Neural cell (in vitro differentiated cells): ENCODE measurements around the gene INPP4B. TPM values are rescaled to one million over a fixed set of nuclear protein-coding genes. Genes with fewer than 3 reads are reported as not detected.

ENCODE experiments used
- H2AFZ ChIP-seq: fragments of 200-600, 300-800 bp; sonication (generic), shearing (Covaris generic); 2 replicates; pipeline ENCODE4 v1.6.0; 2014; ENCODE audit warnings: low read depth, mild to moderate bottlenecking, antibody characterized with exemption, low read length, moderate library complexity
- H3F3A ChIP-seq: fragments of 200-600 bp; shearing (Covaris generic); 2 replicates; pipeline ENCODE4 v1.6.1; 2016; ENCODE audit warnings: mild to moderate bottlenecking, moderate library complexity, mixed read lengths, antibody characterized with exemption, low read length; ENCODE audit not compliant: insufficient read depth, poor library complexity, severe bottlenecking
- H3K27ac ChIP-seq: fragments of 200-600, 300-800 bp; sonication (generic), shearing (Covaris generic); 2 replicates; pipeline ENCODE4 v1.5.1; 2014; ENCODE audit warnings: mild to moderate bottlenecking, low read length, moderate library complexity
- H3K27me3 ChIP-seq: fragments of 300-800, 200-600 bp; sonication (generic), shearing (Covaris generic); 2 replicates; pipeline ENCODE4 v1.6.0; 2014; ENCODE audit warnings: mild to moderate bottlenecking, low read depth, low read length, moderate library complexity; ENCODE audit not compliant: insufficient read depth
- H3K36me3 ChIP-seq: fragments of 300-800, 200-600 bp; sonication (generic), shearing (Covaris generic); 2 replicates; pipeline ENCODE4 v1.5.1; 2014; ENCODE audit warnings: mild to moderate bottlenecking, antibody characterized with exemption, low read length, moderate library complexity; ENCODE audit not compliant: insufficient read depth
- H3K4me2 ChIP-seq: fragments of 300-800, 200-600 bp; sonication (generic), shearing (Covaris generic); 2 replicates; pipeline ENCODE4 v1.6.0; 2014; ENCODE audit warnings: mild to moderate bottlenecking, low read length
- H3K4me3 ChIP-seq: fragments of 300-800, 200-600 bp; sonication (generic), shearing (Covaris generic); 2 replicates; pipeline ENCODE4 v1.5.1; 2014; ENCODE audit warnings: mild to moderate bottlenecking, low read length, moderate library complexity
- H3K79me2 ChIP-seq: fragments of 200-600 bp; shearing (Covaris generic); replicated peaks from 2 replicates; pipeline ENCODE4 v1.6.0; 2014; ENCODE audit warnings: mild to moderate bottlenecking, low read length, moderate library complexity; ENCODE audit not compliant: insufficient read depth
- H3K9ac ChIP-seq: fragments of 300-800, 200-600 bp; sonication (generic), shearing (Covaris generic); 2 replicates; pipeline ENCODE4 v1.6.1; 2016; ENCODE audit warnings: mild to moderate bottlenecking, low read length, mixed read lengths
- H3K9me2 ChIP-seq: fragments of 200-600 bp; shearing (Covaris generic); 2 replicates; pipeline ENCODE4 v1.6.1; 2016; ENCODE audit warnings: mild to moderate bottlenecking, low read length, mixed read lengths; ENCODE audit not compliant: insufficient read depth
- H3K9me3 ChIP-seq: fragments of 200-600, 300-800 bp; sonication (generic), shearing (Covaris generic); 2 replicates; pipeline ENCODE4 v1.6.1; 2016; ENCODE audit warnings: mild to moderate bottlenecking, mixed run types, low read length, moderate library complexity, mixed read lengths
- H4K20me1 ChIP-seq: fragments of 200-600 bp; shearing (Covaris generic); 2 replicates; pipeline ENCODE4 v1.6.1; 2016; ENCODE audit warnings: mild to moderate bottlenecking, mixed run types; ENCODE audit not compliant: insufficient read depth
- EP300 ChIP-seq: fragments of 450-650 bp; conservative IDR thresholded peaks from 2 replicates; pipeline ENCODE4 v1.6.1; 2014; ENCODE audit warnings: antibody characterized with exemption, mild to moderate bottlenecking, moderate library complexity; ENCODE audit not compliant: poor library complexity, severe bottlenecking
- EZH2 ChIP-seq: fragments of 200-600, 300-800 bp; shearing (Covaris generic), sonication (generic); IDR thresholded peaks from 2 replicates; pipeline ENCODE4 v1.6.1; 2014; ENCODE audit warnings: antibody characterized with exemption, low read length, borderline replicate concordance, mild to moderate bottlenecking; ENCODE audit not compliant: insufficient read depth, poor library complexity, severe bottlenecking
- MXI1 ChIP-seq: fragments of 450-650 bp; conservative IDR thresholded peaks from 2 replicates; pipeline ENCODE4 v1.6.1; 2014; ENCODE audit warnings: antibody characterized with exemption, mild to moderate bottlenecking; ENCODE audit not compliant: poor library complexity, severe bottlenecking
- POLR2AphosphoS5 ChIP-seq: IDR thresholded peaks from 2 replicates; pipeline ENCODE4 v1.6.1; 2012
- RAD21 ChIP-seq: fragments of 450-650 bp; conservative IDR thresholded peaks from 2 replicates; pipeline ENCODE4 v1.6.1; 2014; ENCODE audit warnings: antibody characterized with exemption, mild to moderate bottlenecking, moderate library complexity
- SMC3 ChIP-seq: fragments of 450-650 bp; conservative IDR thresholded peaks from 2 replicates; pipeline ENCODE4 v1.6.1; 2014; ENCODE audit warnings: antibody characterized with exemption, mild to moderate bottlenecking, moderate library complexity; ENCODE audit not compliant: poor library complexity
- TAF1 ChIP-seq: IDR thresholded peaks from 2 replicates; pipeline ENCODE4 v1.6.1; 2012; ENCODE audit warnings: low read depth
- polyA plus RNA-seq: library from polyadenylated mRNA; depleted of rRNA; stranded (reverse); fragments of >200 nt; gene quantifications from 2 replicates; pipeline ENCODE4 v1.2.3, GENCODE V29; 2014
- TF ChIP-seq, protein P1 (sequence below): fragments of 450-650 bp; IDR thresholded peaks from 2 replicates; pipeline ENCODE4 v1.5.1; 2014; ENCODE audit warnings: antibody characterized with exemption, mild to moderate bottlenecking, moderate library complexity; ENCODE audit not compliant: poor library complexity, severe bottlenecking
- TF ChIP-seq, protein P2 (sequence below): IDR thresholded peaks from 2 replicates; pipeline ENCODE4 v1.6.1; 2012; ENCODE audit warnings: borderline replicate concordance

Gene INPP4B
- polyA plus RNA-seq, 1 donor from 2014 or later = 0.30 TPM

- Histone ChIP-seq H3K9me3 (no peaks in the 10 kb centered on the region), H3K9me2 (no peaks in the 10 kb centered on the region), H3F3A (no peaks in the 10 kb centered on the region), H3K9ac (no peak overlapping the region), H3K36me3 (no peaks in the 10 kb centered on the region), H2AFZ (no peak overlapping the region), H4K20me1 (no peaks in the 10 kb centered on the region), H3K79me2 (no peaks in the 10 kb centered on the region), H3K27me3 (no peaks in the 10 kb centered on the region), H3K4me2 (no peak overlapping the region), H3K4me3 (no peak overlapping the region), H3K27ac (no peak overlapping the region)
- no peak for TF ChIP-seq SMC3
- no peak for TF ChIP-seq TAF1
- TF ChIP-seq, protein P1, sequence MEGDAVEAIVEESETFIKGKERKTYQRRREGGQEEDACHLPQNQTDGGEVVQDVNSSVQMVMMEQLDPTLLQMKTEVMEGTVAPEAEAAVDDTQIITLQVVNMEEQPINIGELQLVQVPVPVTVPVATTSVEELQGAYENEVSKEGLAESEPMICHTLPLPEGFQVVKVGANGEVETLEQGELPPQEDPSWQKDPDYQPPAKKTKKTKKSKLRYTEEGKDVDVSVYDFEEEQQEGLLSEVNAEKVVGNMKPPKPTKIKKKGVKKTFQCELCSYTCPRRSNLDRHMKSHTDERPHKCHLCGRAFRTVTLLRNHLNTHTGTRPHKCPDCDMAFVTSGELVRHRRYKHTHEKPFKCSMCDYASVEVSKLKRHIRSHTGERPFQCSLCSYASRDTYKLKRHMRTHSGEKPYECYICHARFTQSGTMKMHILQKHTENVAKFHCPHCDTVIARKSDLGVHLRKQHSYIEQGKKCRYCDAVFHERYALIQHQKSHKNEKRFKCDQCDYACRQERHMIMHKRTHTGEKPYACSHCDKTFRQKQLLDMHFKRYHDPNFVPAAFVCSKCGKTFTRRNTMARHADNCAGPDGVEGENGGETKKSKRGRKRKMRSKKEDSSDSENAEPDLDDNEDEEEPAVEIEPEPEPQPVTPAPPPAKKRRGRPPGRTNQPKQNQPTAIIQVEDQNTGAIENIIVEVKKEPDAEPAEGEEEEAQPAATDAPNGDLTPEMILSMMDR = no peak
- TF ChIP-seq EZH2 = no peak
- no peak for TF ChIP-seq RAD21
- TF ChIP-seq EP300 = no peak
- TF ChIP-seq, protein P2, sequence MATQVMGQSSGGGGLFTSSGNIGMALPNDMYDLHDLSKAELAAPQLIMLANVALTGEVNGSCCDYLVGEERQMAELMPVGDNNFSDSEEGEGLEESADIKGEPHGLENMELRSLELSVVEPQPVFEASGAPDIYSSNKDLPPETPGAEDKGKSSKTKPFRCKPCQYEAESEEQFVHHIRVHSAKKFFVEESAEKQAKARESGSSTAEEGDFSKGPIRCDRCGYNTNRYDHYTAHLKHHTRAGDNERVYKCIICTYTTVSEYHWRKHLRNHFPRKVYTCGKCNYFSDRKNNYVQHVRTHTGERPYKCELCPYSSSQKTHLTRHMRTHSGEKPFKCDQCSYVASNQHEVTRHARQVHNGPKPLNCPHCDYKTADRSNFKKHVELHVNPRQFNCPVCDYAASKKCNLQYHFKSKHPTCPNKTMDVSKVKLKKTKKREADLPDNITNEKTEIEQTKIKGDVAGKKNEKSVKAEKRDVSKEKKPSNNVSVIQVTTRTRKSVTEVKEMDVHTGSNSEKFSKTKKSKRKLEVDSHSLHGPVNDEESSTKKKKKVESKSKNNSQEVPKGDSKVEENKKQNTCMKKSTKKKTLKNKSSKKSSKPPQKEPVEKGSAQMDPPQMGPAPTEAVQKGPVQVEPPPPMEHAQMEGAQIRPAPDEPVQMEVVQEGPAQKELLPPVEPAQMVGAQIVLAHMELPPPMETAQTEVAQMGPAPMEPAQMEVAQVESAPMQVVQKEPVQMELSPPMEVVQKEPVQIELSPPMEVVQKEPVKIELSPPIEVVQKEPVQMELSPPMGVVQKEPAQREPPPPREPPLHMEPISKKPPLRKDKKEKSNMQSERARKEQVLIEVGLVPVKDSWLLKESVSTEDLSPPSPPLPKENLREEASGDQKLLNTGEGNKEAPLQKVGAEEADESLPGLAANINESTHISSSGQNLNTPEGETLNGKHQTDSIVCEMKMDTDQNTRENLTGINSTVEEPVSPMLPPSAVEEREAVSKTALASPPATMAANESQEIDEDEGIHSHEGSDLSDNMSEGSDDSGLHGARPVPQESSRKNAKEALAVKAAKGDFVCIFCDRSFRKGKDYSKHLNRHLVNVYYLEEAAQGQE = no peak
- no peak for TF ChIP-seq MXI1
- TF ChIP-seq POLR2AphosphoS5 = no peak
Observed at GRCh38 chr4:142098380-142098779, 747.7 kb downstream of the INPP4B start.

DNA sequence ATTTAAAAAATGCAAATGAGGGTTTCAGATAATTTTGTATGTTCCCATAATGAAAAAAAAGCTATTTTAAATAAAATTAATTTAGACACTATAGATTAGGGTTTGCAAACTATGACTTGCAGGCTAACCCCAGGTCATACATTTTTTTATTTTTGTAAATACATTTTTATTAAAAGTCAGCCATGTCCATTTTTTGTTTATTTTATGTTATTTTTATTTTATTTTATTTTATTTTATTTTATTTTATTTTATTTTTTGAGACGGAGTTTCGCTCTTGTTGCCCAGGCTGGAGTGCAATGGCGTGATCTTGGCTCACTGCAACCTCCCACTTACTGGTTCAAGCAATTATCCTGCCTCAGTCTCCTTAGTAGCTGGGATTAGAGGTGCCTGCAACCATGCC, 749.1 kb downstream of the INPP4B start:
- H3K36me3 ChIP-seq = no peaks in the 10 kb centered on the region
- TF ChIP-seq MXI1 (no peak), EP300 (no peak), SMC3 (no peak), POLR2AphosphoS5 (no peak), EZH2 (no peak), RAD21 (no peak), TAF1 (no peak)
- TF ChIP-seq, protein P2 = no peak
- TF ChIP-seq, protein P1 = no peak
- H3K27me3 ChIP-seq = no peaks in the 10 kb centered on the region

More for the DNA sequence above, 749.1 kb downstream of the INPP4B start:
- Histone ChIP-seq H3K9me2 (no peaks in the 10 kb centered on the region), H3K79me2 (no peaks in the 10 kb centered on the region), H3K9ac (no peak overlapping the region), H3K4me3 (no peak overlapping the region), H4K20me1 (no peaks in the 10 kb centered on the region), H3F3A (no peaks in the 10 kb centered on the region), H3K4me2 (no peak overlapping the region), H3K27ac (no peak overlapping the region), H2AFZ (no peak overlapping the region), H3K9me3 (no peaks in the 10 kb centered on the region)
